B cell (primary cell): ENCODE data around the gene TCP1. TPM values are rescaled to one million over a fixed set of nuclear protein-coding genes. Genes with fewer than 3 reads are reported as not detected.

ENCODE experiments used
- ATAC-seq: fragments of 200-7000 bp; cut with Tn5 transposase; one replicate; pipeline ENCODE4 v1.10.0; 2021; ENCODE audit warnings: low read depth, mild to moderate bottlenecking, moderate number of reproducible peaks, moderate library complexity
- CTCF ChIA-PET: fragments of 350-600 bp; sonication (Branson Sonifier 250); formaldehyde crosslinking; loops from one replicate; lab custom pipeline; 2021; ENCODE audit warnings: antibody characterized with exemption, inconsistent platforms; lab: Charles Lee
- POLR2A ChIA-PET: fragments of 350-600 bp; sonication (Branson Sonifier 250); formaldehyde crosslinking; loops from one replicate; lab custom pipeline; 2021; ENCODE audit warnings: antibody characterized with exemption; lab: Charles Lee
- DNase-seq: peaks from one replicate; pipeline ENCODE4 v3.0.0; 2013
- H2AFZ ChIP-seq: 2 replicates; pipeline ENCODE4 v1.6.1; 2012; ENCODE audit warnings: mild to moderate bottlenecking, low read depth, low read length; ENCODE audit not compliant: insufficient read depth, poor library complexity, severe bottlenecking
- H3K27ac ChIP-seq, 2 donors: 1 replicate in 1 of 2; 2 replicates in 1 of 2; pipeline ENCODE4 v1.5.1; 2012 to 2013; ENCODE audit warnings: low read length in 2 of 2, mild to moderate bottlenecking in 2 of 2, moderate library complexity in 1 of 2
- H3K27me3 ChIP-seq, 4 experiments: fragments of 200-600 bp in 1 of 4; sonication (generic) in 1 of 4; replicated peaks in 1 of 4; 1 replicate in 2 of 4; 2 replicates in 2 of 4; pipeline versions ENCODE4 v1.6.1 to v1.7.0; 2013 to 2016; ENCODE audit warnings: low read length in 3 of 4, mild to moderate bottlenecking in 2 of 4, mixed read lengths in 1 of 4, moderate library complexity in 1 of 4; ENCODE audit not compliant: insufficient read depth in 4 of 4, control insufficient read depth in 3 of 4; ENCODE audit errors: control extremely low read depth in 1 of 4
- H3K36me3 ChIP-seq, 2 experiments: replicated peaks in 1 of 2; 1 replicate in 1 of 2; 2 replicates in 1 of 2; pipeline versions ENCODE4 v1.6.1 to v1.7.1; 2013; ENCODE audit warnings: low read length in 1 of 2; ENCODE audit not compliant: insufficient read depth in 2 of 2, control insufficient read depth in 1 of 2; ENCODE audit errors: control extremely low read depth in 1 of 2, extremely low read depth in 1 of 2
- H3K4me1 ChIP-seq, 2 donors: fragments of 200-600 bp in 1 of 2; sonication (generic) in 1 of 2; 1 replicate in 1 of 2; 2 replicates in 1 of 2; pipeline versions ENCODE4 v1.5.1 to v1.6.1; 2013 to 2017; ENCODE audit warnings: low read length in 2 of 2; ENCODE audit not compliant: control insufficient read depth in 2 of 2, insufficient read depth in 2 of 2
- H3K4me2 ChIP-seq: replicated peaks from 2 replicates; pipeline ENCODE3; 2012; ENCODE audit warnings: mild to moderate bottlenecking, low read depth, low read length; ENCODE audit not compliant: poor library complexity, severe bottlenecking
- H3K4me3 ChIP-seq, 5 experiments: fragments of 200-600 bp in 1 of 5; sonication (generic) in 1 of 5; 1 replicate in 3 of 5; 2 replicates in 2 of 5; pipeline versions ENCODE4 v1.5.1 to v1.7.0; 2011 to 2016; ENCODE audit warnings: low read length in 4 of 5, mild to moderate bottlenecking in 4 of 5, low read depth in 2 of 5, control low read depth in 1 of 5, moderate library complexity in 1 of 5; ENCODE audit not compliant: insufficient read depth in 1 of 5; ENCODE audit errors: control extremely low read depth in 1 of 5, extremely low read depth in 1 of 5
- H3K79me2 ChIP-seq: fragments of 200-600 bp; sonication (generic); one replicate; pipeline ENCODE4 v1.6.0; 2016; ENCODE audit warnings: low read length; ENCODE audit not compliant: control insufficient read depth, insufficient read depth
- H3K9ac ChIP-seq: fragments of 200-600 bp; sonication (generic); 2 replicates; pipeline ENCODE4 v1.6.1; 2017; ENCODE audit warnings: mild to moderate bottlenecking, low read length, moderate library complexity
- H3K9me3 ChIP-seq, 3 donors: one replicate each; pipeline versions ENCODE4 v1.6.1 to v1.7.1; 2013; ENCODE audit warnings: low read length in 2 of 3; ENCODE audit not compliant: control insufficient read depth in 2 of 3, insufficient read depth in 1 of 3; ENCODE audit errors: control extremely low read depth in 1 of 3
- H4K20me1 ChIP-seq: 2 replicates; pipeline ENCODE4 v1.6.0; 2012; ENCODE audit warnings: mild to moderate bottlenecking, low read length; ENCODE audit not compliant: insufficient read depth, control insufficient read depth, poor library complexity, severe bottlenecking
- H3K27ac Mint-ChIP-seq: one replicate; pipeline ENCODE4 v1.8.0; 2021; ENCODE audit warnings: mixed read lengths
- H3K27me3 Mint-ChIP-seq: one replicate; pipeline ENCODE4 v1.8.0; 2021; ENCODE audit warnings: mixed read lengths
- H3K4me1 Mint-ChIP-seq: one replicate; pipeline ENCODE4 v1.8.0; 2021; ENCODE audit warnings: mixed read lengths
- H3K4me3 Mint-ChIP-seq: one replicate; pipeline ENCODE4 v1.8.0; 2021; ENCODE audit warnings: mixed read lengths
- H3K9me3 Mint-ChIP-seq: one replicate; pipeline ENCODE4 v1.8.0; 2022; ENCODE audit warnings: mixed read lengths; ENCODE audit not compliant: insufficient read depth
- CTCF ChIP-seq: fragments of 200-600 bp; IDR thresholded peaks from one replicate; pipeline ENCODE4 v1.8.0; 2022; ENCODE audit warnings: antibody characterized with exemption, mild to moderate bottlenecking
- EZH2 ChIP-seq: IDR thresholded peaks from 2 replicates; pipeline ENCODE4 v1.6.1; 2012; ENCODE audit warnings: borderline replicate concordance, low read depth, mild to moderate bottlenecking, moderate library complexity, low read length; ENCODE audit not compliant: insufficient read depth, poor library complexity, severe bottlenecking
- WGBS: methylation state at CpG from one replicate; pipeline ENCODE4 v1.1.5; 2013; ENCODE audit warnings: missing lambda C conversion rate; ENCODE audit not compliant: insufficient coverage; 5-methylcytosine and 5-hydroxymethylcytosine counted together
- intact Hi-C: fragments of 100-400 bp; cut with micrococcal nuclease; formaldehyde crosslinking; loops from one replicate; pipeline ENCODE4 v1.10.0; 2022
- polyA plus RNA-seq: library from polyadenylated mRNA; depleted of rRNA; stranded (reverse); fragments of >200 nt; gene quantifications from 2 replicates; pipeline ENCODE4 v1.2.3, GENCODE V29; 2012
- total RNA-seq, 2 donors: library from RNA; stranded (reverse); fragments of 120-200 nt in 1 of 2; gene quantifications; 1 replicate in 1 of 2; 2 replicates in 1 of 2; pipeline versions ENCODE4 v1.2.3 to v1.2.4, GENCODE V29; 2013 to 2022

Gene TCP1
- total and polyA plus RNA-seq, 2 donors (not counting 1 experiment from before 2014, with no cell fraction given), result 63.8 to 137 TPM

DNA sequence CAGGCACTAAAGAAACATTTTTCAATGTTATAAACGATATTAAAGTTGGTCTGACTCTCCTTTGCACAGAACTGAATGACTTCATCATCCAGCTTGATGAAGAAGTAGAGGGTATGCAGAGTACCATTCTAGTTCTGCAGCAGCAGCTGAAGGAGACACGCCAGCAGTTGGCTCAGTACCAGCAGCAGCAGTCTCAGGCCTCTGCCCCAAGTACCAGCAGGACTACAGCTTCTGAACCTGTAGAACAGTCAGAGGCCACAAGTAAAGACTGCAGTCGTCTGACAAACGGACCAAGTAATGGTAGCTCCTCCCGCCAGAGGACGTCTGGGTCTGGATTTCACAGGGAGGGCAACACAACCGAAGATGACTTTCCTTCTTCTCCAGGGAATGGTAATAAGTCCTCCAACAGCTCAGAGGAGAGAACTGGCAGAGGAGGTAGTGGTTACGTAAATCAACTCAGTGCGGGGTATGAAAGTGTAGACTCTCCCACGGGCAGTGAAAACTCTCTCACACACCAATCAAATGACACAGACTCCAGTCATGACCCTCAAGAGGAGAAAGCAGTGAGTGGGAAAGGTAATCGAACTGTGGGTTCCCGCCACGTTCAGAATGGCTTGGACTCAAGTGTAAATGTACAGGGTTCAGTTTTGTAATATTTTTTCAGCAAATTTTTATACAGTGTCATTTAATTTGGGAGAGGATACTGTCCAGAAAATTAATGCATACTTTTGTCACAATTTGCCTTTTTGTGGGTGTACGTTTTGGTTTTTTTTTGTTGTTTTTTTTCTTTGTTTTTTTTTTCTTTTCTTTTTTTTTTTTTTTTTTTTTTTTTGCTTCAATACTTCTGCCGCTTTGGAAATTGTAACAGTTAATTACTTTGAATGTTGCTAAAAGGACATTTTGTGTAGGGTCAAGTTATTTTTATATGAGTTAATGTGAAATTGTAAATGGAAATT lies 34.2 kb downstream of the TCP1 start:
- no peak overlapping the region for H3K4me3 Mint-ChIP-seq
- no peaks in the 10 kb centered on the region for H3K27me3 ChIP-seq
- H3K27ac ChIP-seq, result no peak overlapping the region
- no peak for ATAC-seq
- intact Hi-C loops, result no loop called here
- ChIA-PET POLR2A (no interaction called here), CTCF (interaction anchor here (0.9 to 1.0 kb wide), 2 partner anchors 35 to 64 kb away, joined by 5 read pairs; no protein-coding TSS in a partner anchor)
- H3K79me2 ChIP-seq, result peaks cover 3% of the 10 kb centered on the region
- no peaks in the 10 kb centered on the region for H3K9me3 Mint-ChIP-seq
- no peak overlapping the region for H2AFZ ChIP-seq
- no peak for TF ChIP-seq EZH2
- TF ChIP-seq CTCF, result no peak
- H3K4me2 ChIP-seq, result no peak overlapping the region
- 100% methylated on average over 3 of the region's 15 CpGs for WGBS
- no peaks in the 10 kb centered on the region for H4K20me1 ChIP-seq
- H3K4me3 ChIP-seq, result no peak overlapping the region
- H3K27ac Mint-ChIP-seq, result peak overlapping the region; percentile 32
- H3K4me1 ChIP-seq, result no peaks in the 10 kb centered on the region
- H3K9me3 ChIP-seq, result no peaks in the 10 kb centered on the region
- DNase-seq, result no peak
- peaks cover 2% of the 10 kb centered on the region for H3K4me1 Mint-ChIP-seq
- peaks cover 18 to 49% of the 10 kb centered on the region in 2 experiments for H3K36me3 ChIP-seq
- H3K27me3 Mint-ChIP-seq, result no peaks in the 10 kb centered on the region
- no peak overlapping the region for H3K9ac ChIP-seq

DNA sequence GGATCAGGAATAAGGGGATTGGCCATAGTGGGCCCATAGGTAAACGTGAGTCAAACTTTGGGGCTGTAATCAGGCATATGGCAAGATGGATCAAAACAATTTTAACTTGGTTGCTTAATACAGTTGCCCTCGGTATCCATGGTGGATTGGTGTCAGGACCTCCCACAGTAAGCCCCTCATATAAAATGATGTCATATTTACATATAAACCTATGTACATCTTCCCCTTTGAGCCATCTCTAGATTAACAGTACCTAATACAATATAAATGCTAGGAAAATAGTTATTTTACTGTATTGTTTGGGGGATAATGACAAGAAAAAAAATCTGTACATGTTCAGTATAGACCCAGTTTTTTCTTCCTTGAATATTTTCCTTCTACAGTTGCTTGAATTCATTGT lies 35.0 kb downstream of the TCP1 start:
- Histone ChIP-seq H3K4me1 (no peaks in the 10 kb centered on the region), H3K27ac (no peak overlapping the region), H2AFZ (no peak overlapping the region), H3K4me3 (no peak overlapping the region), H3K9me3 (no peaks in the 10 kb centered on the region), H3K9ac (no peak overlapping the region), H3K36me3 (peaks cover 18 to 55% of the 10 kb centered on the region in 2 experiments), H3K79me2 (peaks cover 3% of the 10 kb centered on the region), H3K27me3 (no peaks in the 10 kb centered on the region), H4K20me1 (no peaks in the 10 kb centered on the region), H3K4me2 (no peak overlapping the region)
- TF ChIP-seq CTCF (no peak), EZH2 (no peak)
- CTCF ChIA-PET, result interaction anchor here (0.6 to 0.9 kb wide), 2 partner anchors 34 to 1606 kb away, joined by 3 to 5 read pairs; no protein-coding TSS in a partner anchor
- intact Hi-C loops, result no loop called here
- no peaks in the 10 kb centered on the region for H3K27me3 Mint-ChIP-seq
- no peaks in the 10 kb centered on the region for H3K4me1 Mint-ChIP-seq
- POLR2A ChIA-PET, result no interaction called here
- H3K4me3 Mint-ChIP-seq, result no peak overlapping the region
- WGBS, result 100% methylated on average over 1 of the region's 2 CpGs
- ATAC-seq (no peak), DNase-seq (no peak)
- H3K9me3 Mint-ChIP-seq, result no peaks in the 10 kb centered on the region
- no peak overlapping the region for H3K27ac Mint-ChIP-seq
